AG04450 (cell line): ENCODE measurements around the gene MAPK8IP3. TPM values are rescaled to one million over a fixed set of nuclear protein-coding genes. Genes with fewer than 3 reads are reported as not detected.

Experiments
- CTCF ChIA-PET: fragments of 300-600, 350-600 bp; formaldehyde crosslinking; extraction: SDS; loops from one replicate; lab custom pipeline; 2022; ENCODE audit warnings: antibody characterized with exemption, inconsistent platforms; lab: Charles Lee
- POLR2A ChIA-PET: fragments of 350-600 bp; formaldehyde crosslinking; extraction: SDS; loops from one replicate; lab custom pipeline; 2021; ENCODE audit warnings: antibody characterized with exemption, inconsistent platforms; lab: Yijun Ruan, JAX
- DNase-seq: peaks from one replicate; pipeline ENCODE4 v3.0.0-alpha.2; 2011; ENCODE audit warnings: low read depth, low spot score
- H3K27ac ChIP-seq: one replicate; pipeline ENCODE4 v1.5.1; 2012; ENCODE audit warnings: low read depth, low read length, control low read depth
- H3K27me3 ChIP-seq: one replicate; pipeline ENCODE4 v1.6.0; 2012; ENCODE audit warnings: low read length; ENCODE audit not compliant: control insufficient read depth, insufficient read depth
- H3K4me3 ChIP-seq: 2 replicates; pipeline ENCODE4 v1.5.1; 2011; ENCODE audit warnings: mild to moderate bottlenecking, low read depth, low read length, control low read depth
- H3K9me3 ChIP-seq: 2 replicates; pipeline ENCODE4 v1.5.1; 2012; ENCODE audit warnings: low read length; ENCODE audit not compliant: control insufficient read depth, insufficient read depth
- CTCF ChIP-seq: IDR thresholded peaks from 2 replicates; pipeline ENCODE4 v1.5.1; 2011; ENCODE audit warnings: low read depth, low read length, control low read depth, inconsistent platforms
- polyA plus RNA-seq: library from polyadenylated mRNA; depleted of rRNA; stranded (reverse); fragments of >200 nt; gene quantifications from 2 replicates; pipeline ENCODE4 v1.2.3, GENCODE V29; 2011

The MAPK8IP3 gene
- polyA plus RNA-seq, 1 experiment, result 11.8 TPM

- H3K27ac ChIP-seq, result no peak overlapping the region
- DNase-seq, result no peak
- H3K4me3 ChIP-seq, result no peak overlapping the region
- no peaks in the 10 kb centered on the region for H3K27me3 ChIP-seq
- CTCF ChIA-PET, result no interaction called here
- POLR2A ChIA-PET, result no interaction called here
- peaks cover 32% of the 10 kb centered on the region for H3K9me3 ChIP-seq
- no peak for TF ChIP-seq CTCF
These were observed 34.9 kb downstream of the MAPK8IP3 start for GRCh38 chr16:1740781-1741490.

GRCh38 chr16:1741553-1742165 lies 35.7 kb downstream of the MAPK8IP3 start:
- Histone ChIP-seq H3K27me3 (no peaks in the 10 kb centered on the region), H3K4me3 (no peak overlapping the region), H3K27ac (no peak overlapping the region), H3K9me3 (peaks cover 26% of the 10 kb centered on the region)
- ChIA-PET CTCF (no interaction called here), POLR2A (no interaction called here)
- no peak for TF ChIP-seq CTCF
- no peak for DNase-seq

GRCh38 chr16:1743376-1744337 lies 37.7 kb downstream of the MAPK8IP3 start:
- no peak for TF ChIP-seq CTCF
- no peak for DNase-seq
- CTCF ChIA-PET, result interaction anchor here (0.9 kb wide), 1 partner anchor 38 kb away, joined by 3 read pairs; no protein-coding TSS in a partner anchor
- no peaks in the 10 kb centered on the region for H3K27me3 ChIP-seq
- peaks cover 14% of the 10 kb centered on the region; the same call in 1 of the 2 replicates for H3K9me3 ChIP-seq
- POLR2A ChIA-PET, result no interaction called here
- H3K4me3 ChIP-seq, result no peak overlapping the region
- H3K27ac ChIP-seq, result no peak overlapping the region

- POLR2A ChIA-PET, result interaction anchor here (0.6 kb wide), 1 partner anchor 272 kb away, joined by 4 read pairs; no protein-coding TSS in a partner anchor
- DNase-seq, result no peak
- no peak overlapping the region for H3K4me3 ChIP-seq
- peaks cover 7% of the 10 kb centered on the region; the same call in 1 of the 2 replicates for H3K9me3 ChIP-seq
- CTCF ChIA-PET, result interaction anchor here (0.9 kb wide), 1 partner anchor 39 kb away, joined by 3 read pairs; no protein-coding TSS in a partner anchor
- no peaks in the 10 kb centered on the region for H3K27me3 ChIP-seq
- H3K27ac ChIP-seq, result no peak overlapping the region
- TF ChIP-seq CTCF, result no peak
These were observed 38.4 kb downstream of the MAPK8IP3 start for GRCh38 chr16:1744338-1744840.
